ENCODE results near the gene PRRC2C. TPM values are rescaled to one million over a fixed set of nuclear protein-coding genes. Genes with fewer than 3 reads are reported as not detected.
"Not testable (repeated sequence)": the region's sequence is repeated elsewhere in the genome, so short reads cannot be mapped to it uniquely, and the experiment has no call there.

The PRRC2C gene
- total RNA-seq, 1 donor from 2014 or later = 155 TPM

DNA sequence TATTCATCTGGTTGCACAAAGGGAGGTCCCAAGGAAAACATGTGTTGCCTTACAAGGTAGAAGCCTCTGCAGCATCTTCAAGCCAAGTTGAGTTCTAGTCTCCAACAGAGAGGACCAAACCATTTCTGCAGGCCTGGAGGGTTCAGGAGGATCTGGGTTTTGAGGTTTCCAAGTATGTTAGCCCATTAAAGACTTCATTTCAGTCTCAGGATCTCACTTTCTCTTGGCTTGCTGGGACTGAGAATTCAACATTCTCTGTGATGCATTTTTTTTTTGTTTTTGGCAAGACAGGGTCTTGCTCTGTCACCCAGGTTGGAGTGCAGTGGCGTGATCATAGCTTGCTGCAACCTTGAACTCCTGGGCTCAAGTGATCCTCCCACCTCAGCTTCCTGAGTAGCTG lies 128.0 kb downstream of the PRRC2C start:
- TF ChIP-seq, protein P1, sequence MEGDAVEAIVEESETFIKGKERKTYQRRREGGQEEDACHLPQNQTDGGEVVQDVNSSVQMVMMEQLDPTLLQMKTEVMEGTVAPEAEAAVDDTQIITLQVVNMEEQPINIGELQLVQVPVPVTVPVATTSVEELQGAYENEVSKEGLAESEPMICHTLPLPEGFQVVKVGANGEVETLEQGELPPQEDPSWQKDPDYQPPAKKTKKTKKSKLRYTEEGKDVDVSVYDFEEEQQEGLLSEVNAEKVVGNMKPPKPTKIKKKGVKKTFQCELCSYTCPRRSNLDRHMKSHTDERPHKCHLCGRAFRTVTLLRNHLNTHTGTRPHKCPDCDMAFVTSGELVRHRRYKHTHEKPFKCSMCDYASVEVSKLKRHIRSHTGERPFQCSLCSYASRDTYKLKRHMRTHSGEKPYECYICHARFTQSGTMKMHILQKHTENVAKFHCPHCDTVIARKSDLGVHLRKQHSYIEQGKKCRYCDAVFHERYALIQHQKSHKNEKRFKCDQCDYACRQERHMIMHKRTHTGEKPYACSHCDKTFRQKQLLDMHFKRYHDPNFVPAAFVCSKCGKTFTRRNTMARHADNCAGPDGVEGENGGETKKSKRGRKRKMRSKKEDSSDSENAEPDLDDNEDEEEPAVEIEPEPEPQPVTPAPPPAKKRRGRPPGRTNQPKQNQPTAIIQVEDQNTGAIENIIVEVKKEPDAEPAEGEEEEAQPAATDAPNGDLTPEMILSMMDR (IDR thresholded peaks at IDR 0.05) = no peak
- Histone ChIP-seq H3K36me3 (no peaks in the 10 kb centered on the region), H3K4me3 (no peak overlapping the region), H3K27me3 (no peaks in the 10 kb centered on the region), H3K4me1 (no peaks in the 10 kb centered on the region), H3K9me3 (no peaks in the 10 kb centered on the region), H3K27ac (no peak overlapping the region)
- DNase-seq (no peak), ATAC-seq (no peak)
- intact Hi-C loops (cut with DNase I) = no loop called here

DNA sequence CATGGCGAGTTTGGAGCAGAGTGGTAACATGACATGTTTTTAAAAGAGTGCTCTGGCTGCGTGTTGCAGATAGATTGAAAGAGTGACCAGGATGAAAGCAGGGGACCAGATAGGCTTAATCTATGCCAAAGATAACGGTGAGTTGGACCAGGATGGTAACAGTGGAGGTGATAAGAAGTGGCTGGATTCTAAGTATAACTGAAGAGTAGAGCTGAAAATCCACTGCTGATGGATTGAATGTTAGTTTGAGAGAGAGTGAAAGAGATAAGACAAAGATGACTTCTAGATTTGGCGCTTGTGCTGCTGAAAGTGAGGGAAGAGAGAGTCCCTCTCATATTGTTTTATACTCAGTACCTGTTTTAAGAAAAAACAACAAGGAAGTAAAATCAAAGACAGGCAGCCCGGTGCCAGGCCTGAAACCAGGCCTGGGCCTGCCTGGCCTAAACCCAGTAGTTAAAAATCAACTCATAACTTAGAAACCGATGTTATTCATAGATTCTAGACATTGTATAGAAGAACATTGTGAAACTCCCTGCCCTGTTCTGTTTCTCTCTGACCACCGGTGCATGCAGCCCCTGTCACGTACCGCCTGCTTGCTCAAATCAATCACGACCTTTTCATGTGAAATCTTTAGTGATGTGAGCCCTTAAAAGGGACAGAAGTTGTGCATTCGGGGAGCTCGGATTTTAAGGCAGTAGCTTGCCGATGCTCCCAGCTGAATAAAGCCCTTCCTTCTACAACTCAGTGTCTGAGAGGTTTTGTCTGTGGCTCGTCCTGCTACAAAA lies 130.0 kb downstream of the PRRC2C start:
- ATAC-seq; intact Hi-C loops (cut with DNase I); H3K4me1 ChIP-seq; H3K36me3 ChIP-seq; H3K4me3 ChIP-seq; H3K27me3 ChIP-seq; H3K9me3 ChIP-seq; DNase-seq; H3K27ac ChIP-seq: not testable (repeated sequence)

DNA sequence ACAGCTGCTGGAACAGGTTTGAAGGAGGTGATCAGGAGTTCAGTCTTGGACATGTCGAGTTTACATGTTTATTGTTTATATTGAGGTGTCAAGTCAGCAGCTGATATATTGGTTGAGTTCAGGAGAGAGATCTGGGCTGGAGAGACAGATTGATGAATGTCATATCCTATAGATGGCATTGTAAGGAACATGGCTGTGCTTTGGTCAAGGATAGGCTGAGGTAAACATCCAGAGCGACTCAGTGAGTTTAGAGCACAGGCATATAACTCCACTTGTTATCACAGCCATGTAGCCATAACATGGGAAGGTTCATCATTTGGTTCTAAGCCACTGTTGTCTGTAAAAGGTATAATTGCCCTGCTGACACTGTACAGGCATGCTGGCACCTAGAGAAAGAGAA lies 131.3 kb downstream of the PRRC2C start:
- Histone ChIP-seq H3K4me1 (no peaks in the 10 kb centered on the region), H3K36me3 (no peaks in the 10 kb centered on the region), H3K27ac (no peak overlapping the region), H3K4me3 (no peak overlapping the region), H3K27me3 (no peaks in the 10 kb centered on the region), H3K9me3 (no peaks in the 10 kb centered on the region)
- TF ChIP-seq, protein P1 (IDR thresholded peaks at IDR 0.05) = no peak
- DNase-seq (no peak), ATAC-seq (no peak)
- intact Hi-C loops (cut with DNase I) = no loop called here

DNA sequence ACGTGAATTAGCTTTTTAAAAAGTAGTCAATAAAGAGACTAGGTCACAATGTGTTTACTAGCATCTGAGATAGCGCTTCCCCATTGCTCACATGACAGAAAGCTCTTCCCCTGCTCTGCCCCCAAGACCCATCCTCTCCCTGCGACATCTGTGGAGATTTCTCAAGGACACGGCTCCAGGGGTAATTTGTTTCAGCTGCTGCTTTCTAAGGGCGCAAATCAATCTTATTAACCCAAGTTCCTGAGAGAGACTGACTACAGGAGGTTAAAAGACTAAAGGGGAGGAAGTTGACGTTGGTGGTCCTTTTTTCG lies 136.8 kb downstream of the PRRC2C start, which contains the start of gene MYOCOS:
Gene MYOCOS (plus strand): TSS at position 92 of the 311 bp plus-strand sequence. CDS start 1,641 bp downstream, outside the sequence.
- Histone ChIP-seq H3K4me3 (no peak within 1 kb of the TSS), H3K27me3 (no peaks in the 10 kb centered on the region), H3K4me1 (no peaks in the 10 kb centered on the region), H3K27ac (no peak within 1 kb of the TSS), H3K36me3 (no peaks in the 10 kb centered on the region), H3K9me3 (no peaks in the 10 kb centered on the region)
- ATAC-seq (no peak), DNase-seq (no peak)
- intact Hi-C loops (cut with DNase I) = no loop called here
- TF ChIP-seq, protein P1 (IDR thresholded peaks at IDR 0.05) = no peak

DNA sequence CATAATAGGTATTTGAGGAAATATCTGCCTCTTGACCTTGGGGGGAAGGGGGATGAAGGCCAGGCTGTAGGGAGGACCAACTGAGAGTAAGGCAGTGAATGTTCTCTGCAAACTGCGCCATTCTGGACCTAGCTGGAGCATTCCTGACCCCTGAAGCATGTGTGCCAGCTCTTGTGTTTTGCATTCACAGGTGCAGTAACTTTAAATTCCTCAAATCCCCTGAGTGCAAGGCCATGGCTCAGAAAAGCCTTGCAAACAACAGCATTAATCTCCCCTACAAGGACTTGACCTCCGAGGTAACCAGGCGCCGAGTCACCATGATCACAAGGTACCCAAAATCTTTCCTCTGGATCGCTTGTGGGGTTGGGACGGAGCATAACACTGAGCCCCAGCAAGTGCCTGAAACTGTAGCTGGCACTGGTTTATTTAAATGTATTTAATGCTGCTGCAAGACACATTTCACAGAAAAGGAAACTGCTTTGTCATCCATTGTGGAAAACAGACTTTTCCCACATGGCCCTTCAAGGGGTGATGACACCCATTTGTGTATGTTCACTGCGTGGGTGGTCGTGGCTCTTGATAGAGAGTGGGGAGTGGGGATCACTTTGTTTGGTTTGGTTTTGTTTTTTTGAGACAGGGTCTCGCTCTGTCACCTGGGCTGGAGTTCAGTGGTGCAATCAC lies 138.5 kb downstream of the PRRC2C start:
- Histone ChIP-seq H3K36me3 (no peaks in the 10 kb centered on the region), H3K27ac (no peak overlapping the region), H3K27me3 (no peaks in the 10 kb centered on the region), H3K4me3 (no peak overlapping the region), H3K4me1 (no peaks in the 10 kb centered on the region), H3K9me3 (no peaks in the 10 kb centered on the region)
- TF ChIP-seq, protein P1 (IDR thresholded peaks at IDR 0.05) = no peak
- intact Hi-C loops (cut with DNase I) = no loop called here
- ATAC-seq (no peak), DNase-seq (no peak)

DNA sequence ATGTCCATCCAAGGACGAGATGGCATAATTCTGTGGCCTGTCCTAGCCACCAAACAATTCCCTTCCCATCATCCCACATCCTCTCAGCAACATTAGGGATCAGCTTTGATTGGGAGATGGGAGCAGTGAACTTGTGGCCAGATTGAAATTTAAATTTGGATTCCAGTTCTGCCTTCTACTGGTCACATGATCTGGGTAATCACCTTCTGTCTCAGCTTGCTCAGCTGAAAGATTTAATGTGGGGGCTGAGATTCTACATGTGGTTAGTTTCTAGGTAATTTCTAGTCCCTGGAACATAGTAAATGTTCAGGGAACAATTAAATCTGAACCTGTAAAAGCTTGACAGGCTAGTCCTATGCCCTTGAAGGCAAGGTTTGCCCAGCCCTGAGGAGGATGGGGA lies 139.9 kb downstream of the PRRC2C start:
- Histone ChIP-seq H3K4me3 (no peak overlapping the region), H3K9me3 (no peaks in the 10 kb centered on the region), H3K36me3 (no peaks in the 10 kb centered on the region), H3K4me1 (no peaks in the 10 kb centered on the region), H3K27ac (no peak overlapping the region), H3K27me3 (no peaks in the 10 kb centered on the region)
- intact Hi-C loops (cut with DNase I) = no loop called here
- ATAC-seq = no peak
- no peak for DNase-seq
- TF ChIP-seq, protein P1 (IDR thresholded peaks at IDR 0.05) = no peak
